ENCODE results near the gene CRIP2. TPM values are rescaled to one million over a fixed set of nuclear protein-coding genes. Genes with fewer than 3 reads are reported as not detected.

Gene CRIP2
- total RNA-seq, 1 donor from 2014 or later, result 186 TPM

DNA sequence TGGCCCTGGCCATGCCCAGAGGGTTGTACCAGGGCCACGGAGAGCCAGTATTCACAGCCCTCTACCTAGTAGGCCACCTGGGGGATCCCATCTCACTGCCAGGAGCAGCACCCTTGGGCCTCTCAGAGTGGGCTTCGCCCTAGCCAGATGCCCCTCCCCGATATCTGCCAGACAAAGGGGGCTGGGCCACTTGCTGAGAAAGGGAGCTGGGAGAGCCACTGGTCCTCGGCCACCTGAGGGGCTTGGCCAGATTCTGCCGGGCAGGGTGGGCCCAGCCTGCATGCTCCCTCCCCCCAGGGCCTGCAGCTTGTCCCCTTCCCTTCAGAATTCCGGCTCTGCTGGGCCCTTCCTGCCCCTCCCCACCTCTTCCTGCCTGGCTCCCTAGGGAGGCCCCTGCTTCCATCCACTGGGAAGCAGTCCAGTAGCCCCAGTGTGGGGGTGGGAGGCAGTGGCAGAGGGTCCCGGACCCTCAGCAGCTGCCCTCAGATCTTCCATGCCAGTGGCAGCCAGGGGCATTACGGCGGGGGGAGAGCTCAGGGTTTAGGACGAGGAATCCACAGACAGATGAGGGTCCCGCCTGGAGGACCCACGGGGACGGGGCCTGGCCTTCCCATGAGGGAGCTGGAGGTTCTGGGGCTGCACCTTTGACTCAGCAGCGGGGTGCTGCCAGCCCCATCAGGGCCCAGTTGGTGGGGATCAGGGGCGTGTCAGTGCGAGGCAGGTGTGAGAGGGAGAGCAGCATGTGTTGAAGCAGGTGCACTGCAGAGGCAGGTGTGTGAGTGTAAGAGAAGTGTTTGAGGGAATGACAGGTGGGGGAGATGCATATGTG is 2.4 kb downstream of the CRIP2 start:
- no peak for DNase-seq (ENCODE audit: low spot score)

DNA sequence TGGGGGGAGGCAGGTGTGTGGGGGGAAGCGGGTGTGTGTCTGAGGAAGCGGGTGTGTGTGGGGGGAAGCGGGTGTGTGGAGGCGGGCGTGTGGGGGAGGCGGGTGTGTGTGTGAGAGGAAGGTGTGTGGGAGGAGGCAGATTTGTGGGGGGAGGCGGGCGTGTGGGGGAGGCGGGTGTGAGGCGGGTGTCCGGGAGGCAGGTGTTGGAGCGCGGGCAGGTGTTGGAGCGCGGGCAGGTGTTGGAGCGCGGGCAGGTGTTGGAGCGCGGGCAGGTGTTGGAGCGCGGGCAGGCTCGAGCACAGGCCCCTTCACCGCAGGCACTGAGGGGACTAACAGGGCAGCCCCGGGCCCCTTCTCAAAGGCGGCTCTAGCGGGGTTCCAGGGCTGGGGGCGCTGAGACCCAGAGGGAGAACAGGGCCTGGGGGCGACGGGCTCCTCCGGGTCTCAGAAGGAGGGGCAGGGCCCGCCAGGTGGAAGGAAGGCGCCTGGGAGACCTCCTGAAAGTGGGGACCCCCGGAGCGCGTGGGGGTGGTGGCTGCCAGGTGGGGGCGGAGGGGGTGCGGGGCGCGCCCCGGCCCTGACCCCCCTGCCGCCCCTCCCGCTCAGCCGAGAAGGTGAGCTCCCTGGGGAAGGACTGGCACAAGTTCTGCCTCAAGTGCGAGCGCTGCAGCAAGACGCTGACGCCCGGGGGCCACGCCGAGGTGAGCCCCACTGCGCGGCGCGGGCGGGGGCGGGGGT is 3.2 kb downstream of the CRIP2 start:
- no peak for DNase-seq (ENCODE audit: low spot score)

DNA sequence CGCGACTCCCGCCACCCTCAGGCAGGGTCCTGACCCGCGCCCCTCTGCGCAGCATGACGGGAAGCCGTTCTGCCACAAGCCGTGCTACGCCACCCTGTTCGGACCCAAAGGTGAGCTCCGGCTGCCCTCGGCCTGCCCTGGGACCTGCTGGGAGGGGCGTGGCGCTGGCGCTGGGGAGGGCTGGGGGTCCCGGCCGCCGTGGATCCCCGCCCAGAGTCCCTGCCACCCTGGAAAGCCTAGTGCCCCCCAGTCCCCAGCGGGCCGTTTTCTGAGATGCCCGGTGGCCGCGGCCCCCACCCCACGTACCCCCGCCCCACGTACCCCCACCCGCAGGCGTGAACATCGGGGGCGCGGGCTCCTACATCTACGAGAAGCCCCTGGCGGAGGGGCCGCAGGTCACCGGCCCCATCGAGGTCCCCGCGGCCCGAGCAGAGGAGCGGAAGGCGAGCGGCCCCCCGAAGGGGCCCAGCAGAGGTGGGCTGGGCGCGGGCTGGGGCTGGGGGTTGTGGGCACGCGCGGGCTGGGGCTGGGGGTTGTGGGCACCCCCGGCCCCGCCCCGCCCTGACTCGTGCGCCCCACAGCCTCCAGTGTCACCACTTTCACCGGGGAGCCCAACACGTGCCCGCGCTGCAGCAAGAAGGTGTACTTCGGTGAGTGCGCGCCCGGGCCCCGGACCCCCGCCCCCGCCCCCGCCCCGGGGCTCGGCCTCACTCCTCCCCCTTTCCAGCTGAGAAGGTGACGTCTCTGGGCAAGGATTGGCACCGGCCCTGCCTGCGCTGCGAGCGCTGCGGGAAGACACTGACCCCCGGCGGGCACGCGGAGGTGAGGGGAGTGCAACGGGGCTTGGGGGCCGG is 4.0 kb downstream of the CRIP2 start:
- no peak for DNase-seq (ENCODE audit: low spot score)

DNA sequence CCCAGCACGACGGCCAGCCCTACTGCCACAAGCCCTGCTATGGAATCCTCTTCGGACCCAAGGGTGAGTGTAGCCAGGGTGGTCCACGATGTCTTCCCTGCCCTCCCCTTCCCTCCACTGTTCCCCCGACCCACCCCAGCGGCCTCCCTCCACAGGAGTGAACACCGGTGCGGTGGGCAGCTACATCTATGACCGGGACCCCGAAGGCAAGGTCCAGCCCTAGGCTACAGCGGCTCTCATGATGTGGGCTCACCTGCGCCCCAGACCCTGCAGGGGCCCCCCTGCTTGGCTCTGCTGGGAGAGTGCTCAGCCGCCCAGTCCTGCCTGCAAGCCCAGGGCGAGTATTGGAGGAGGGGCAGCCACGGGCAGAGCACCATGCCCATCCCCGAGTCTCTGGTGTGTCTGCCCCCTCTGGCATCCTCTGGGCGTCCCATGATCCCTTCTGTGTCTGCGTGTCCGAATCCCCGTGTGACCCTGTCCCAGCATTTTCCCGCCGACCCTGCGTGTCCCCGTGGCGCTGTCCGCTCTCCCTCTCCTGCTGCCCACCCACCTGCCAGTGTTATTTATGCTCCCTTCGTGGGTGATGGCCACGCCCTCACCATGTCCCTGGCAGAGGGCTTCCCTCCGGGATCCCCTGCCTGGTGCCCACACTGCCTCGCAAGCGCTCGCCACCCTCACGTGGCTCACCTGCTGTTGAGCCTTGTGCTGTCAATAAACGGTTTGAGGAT is 5.0 kb downstream of the CRIP2 start:
- DNase-seq (ENCODE audit: low spot score), result no peak

DNA sequence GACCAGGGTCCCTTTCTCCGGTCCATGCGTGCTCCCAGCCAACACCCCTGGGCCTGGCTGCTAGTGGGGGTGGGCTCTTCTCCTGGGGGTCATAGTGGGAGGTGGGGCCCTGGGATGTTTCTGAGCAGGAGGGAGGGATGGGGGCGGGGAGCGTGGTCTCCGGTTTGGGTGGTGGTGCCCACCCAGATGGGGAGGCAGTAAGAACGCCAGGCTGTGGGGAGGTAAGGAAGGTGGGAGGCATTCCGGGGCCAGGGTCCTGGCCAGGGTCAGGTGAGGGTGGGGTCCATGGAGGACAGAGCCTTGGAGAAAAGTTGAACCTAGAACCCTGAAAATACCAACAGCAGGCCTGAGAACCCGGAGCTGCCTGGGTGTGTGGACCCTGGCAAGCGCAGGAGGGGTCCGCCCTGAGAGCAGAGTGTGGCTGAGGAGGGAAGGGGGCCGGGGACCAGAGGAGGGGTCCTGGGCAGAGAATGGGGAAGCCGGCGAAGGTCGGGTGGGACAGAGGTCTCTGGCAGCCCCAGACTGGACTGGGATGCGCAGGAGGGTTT is 5.7 kb downstream of the CRIP2 start:
- DNase-seq (ENCODE audit: low spot score), result peak; percentile 49

GRCh38 chr14:105480807-105481801 is 6.5 kb downstream of the CRIP2 start:
- DNase-seq (ENCODE audit: low spot score), result peak; percentile 92

DNA sequence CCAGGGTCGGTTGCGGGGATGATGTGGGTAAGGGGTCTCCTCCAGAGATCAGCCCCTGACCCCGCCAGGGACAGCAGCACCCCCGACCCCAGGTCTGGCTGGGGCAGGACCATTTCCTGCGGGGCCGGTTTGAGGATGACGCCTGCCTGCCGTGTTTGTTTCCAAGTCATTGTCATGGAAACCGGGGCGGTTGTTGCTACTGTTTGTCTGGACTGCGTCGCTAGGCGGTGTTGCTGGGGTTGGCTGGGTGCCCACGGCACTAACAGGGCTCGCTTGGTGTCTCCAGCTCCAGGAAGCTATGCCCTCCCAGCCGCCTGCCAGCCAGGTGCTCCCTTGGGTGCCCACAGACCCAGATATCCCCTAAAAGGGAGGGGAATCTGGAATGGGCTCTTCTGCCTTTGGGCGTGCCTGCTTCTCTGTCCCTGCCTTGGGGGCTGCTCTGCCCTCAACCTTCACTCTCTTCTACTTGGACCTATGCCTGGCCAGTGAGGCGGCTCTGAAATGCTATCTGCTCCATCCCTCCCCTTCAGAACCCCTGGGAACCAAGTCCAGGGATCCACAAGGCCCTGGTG is 7.4 kb downstream of the CRIP2 start:
- peak; percentile 98 for DNase-seq (ENCODE audit: low spot score)

- DNase-seq (ENCODE audit: low spot score), result no peak
Measured at GRCh38 chr14:105482486-105483110, 8.0 kb downstream of the CRIP2 start.

DNA sequence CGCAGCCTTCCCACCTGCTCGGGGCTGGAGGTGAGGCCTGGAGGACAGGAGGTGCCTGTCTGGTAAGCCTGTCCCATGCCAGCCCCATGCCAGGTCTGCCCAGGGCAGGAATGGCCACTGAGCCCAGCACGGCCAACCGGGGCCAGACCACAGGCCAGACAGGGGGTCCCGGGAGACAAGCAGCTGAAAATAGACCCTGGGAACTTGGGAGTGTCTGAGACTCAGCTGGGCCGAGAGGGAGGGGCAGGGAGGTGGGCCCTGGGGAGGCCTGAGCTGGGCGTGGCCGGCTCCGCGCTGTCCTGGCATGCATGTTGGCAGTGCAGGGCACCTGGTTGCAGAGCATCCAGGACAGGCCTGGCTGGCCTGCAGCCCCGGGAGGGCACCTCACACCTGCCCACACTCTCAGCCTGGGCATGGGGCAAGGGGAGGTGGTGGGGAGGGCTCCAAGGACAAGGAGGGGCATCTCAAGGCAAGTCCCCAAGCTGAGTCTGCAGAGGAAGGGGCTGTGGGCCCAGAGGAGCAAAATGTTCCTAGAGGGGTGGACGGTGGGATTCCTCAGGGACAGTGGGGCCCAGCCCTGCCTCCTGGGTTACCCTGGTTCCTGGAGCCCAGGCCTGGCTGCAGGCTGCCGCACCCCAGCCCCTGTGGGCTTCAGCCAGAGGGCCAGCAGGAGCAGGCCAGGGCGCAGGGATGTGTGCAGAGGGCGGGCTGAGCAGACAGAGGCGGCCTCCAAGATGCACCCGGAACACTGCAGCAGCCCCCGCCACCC is 8.9 kb downstream of the CRIP2 start:
- DNase-seq (ENCODE audit: low spot score), result peak; percentile 73

GRCh38 chr14:105484069-105484996 is 9.7 kb downstream of the CRIP2 start:
- DNase-seq (ENCODE audit: low spot score), result peak; percentile 62

DNA sequence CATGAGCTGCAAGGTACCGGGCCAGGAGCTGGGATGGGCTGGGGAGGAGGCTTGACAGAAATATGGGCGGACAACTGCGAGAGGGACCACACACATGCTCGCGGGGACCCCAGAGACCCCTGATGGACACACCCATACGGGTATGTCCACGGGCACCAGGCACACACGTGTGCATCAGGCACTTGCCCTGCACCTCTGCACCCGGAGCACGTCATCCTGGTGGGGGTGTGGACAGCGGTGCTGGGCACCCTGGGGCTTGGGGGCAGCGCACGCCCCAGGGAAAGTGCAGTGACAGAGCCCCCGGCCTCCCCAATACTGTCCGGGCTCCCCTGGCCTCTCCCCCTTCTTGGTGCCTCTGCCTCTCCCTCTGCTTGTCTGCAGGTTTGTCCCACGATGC is 10.4 kb downstream of the CRIP2 start:
- no peak for DNase-seq (ENCODE audit: low spot score)

- peak; percentile 58 for DNase-seq (ENCODE audit: low spot score)
Measured at GRCh38 chr14:105485739-105486162, 11.1 kb downstream of the CRIP2 start.

- peak; percentile 56 for DNase-seq (ENCODE audit: low spot score)
Measured at GRCh38 chr14:105486163-105486973, 11.7 kb downstream of the CRIP2 start, which contains the start of gene CRIP1. TSS of gene CRIP1 (plus strand) at chr14:105486886. CDS start at chr14:105487260, 374 bp downstream.

DNA sequence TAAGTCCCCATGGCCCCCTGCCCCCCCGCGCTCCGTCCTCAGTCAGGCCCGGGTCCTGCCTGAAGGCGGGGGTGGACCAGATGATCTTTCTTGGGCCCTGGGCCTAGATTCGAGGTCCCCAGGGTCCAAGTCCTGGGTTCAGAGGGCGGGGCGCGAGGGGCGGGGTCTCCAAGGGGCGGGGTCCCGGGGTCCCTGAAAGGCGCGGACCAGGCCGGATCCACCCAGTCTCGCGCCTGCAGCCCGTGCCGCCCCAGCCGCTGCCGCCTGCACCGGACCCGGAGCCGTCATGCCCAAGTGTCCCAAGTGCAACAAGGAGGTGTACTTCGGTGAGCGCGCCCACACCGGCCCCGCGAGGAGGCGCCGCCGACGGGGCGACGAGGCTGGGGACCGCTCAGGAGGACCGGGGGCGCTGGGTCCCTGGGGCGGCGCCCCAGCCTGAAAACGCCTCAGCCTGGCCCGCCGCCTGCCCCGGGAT is 12.4 kb downstream of the CRIP2 start:
- peak; percentile 75 for DNase-seq (ENCODE audit: low spot score)

- DNase-seq (ENCODE audit: low spot score), result no peak
Measured at GRCh38 chr14:105487449-105487985, 12.9 kb downstream of the CRIP2 start.
